Effector memory CD8-positive, alpha-beta T cell (primary cell): ENCODE results near the gene DUOX1.

Experiments
- ATAC-seq: fragments of 150-1000 bp; cut with Tn5 transposase; replicated peaks from 2 replicates; pipeline ENCODE4 v1.10.0; 2021; ENCODE audit warnings: mild to moderate bottlenecking, moderate library complexity
- DNase-seq, 3 experiments: peaks; one replicate each; pipeline ENCODE4 v3.0.0; 2021
- H3K27ac Mint-ChIP-seq, 2 donors: one replicate each; pipeline ENCODE4 v1.8.0; 2022; ENCODE audit warnings: mild to moderate bottlenecking in 2 of 2, mixed read lengths in 2 of 2, moderate library complexity in 2 of 2
- H3K27me3 Mint-ChIP-seq, 2 donors: one replicate each; pipeline ENCODE4 v1.8.0; 2022; ENCODE audit warnings: mixed read lengths in 2 of 2
- H3K36me3 Mint-ChIP-seq: one replicate; pipeline ENCODE4 v1.8.0; 2022; ENCODE audit warnings: mild to moderate bottlenecking, moderate library complexity, mixed read lengths; ENCODE audit not compliant: insufficient read depth
- H3K4me1 Mint-ChIP-seq, 2 donors: one replicate each; pipeline ENCODE4 v1.8.0; 2022; ENCODE audit warnings: low read depth in 2 of 2, mixed read lengths in 2 of 2
- H3K4me3 Mint-ChIP-seq, 2 donors: one replicate each; pipeline ENCODE4 v1.8.0; 2022; ENCODE audit warnings: mild to moderate bottlenecking in 2 of 2, mixed read lengths in 2 of 2, moderate library complexity in 2 of 2
- H3K9me3 Mint-ChIP-seq, 2 donors: one replicate each; pipeline ENCODE4 v1.8.0; 2022; ENCODE audit warnings: mixed read lengths in 2 of 2

Gene DUOX1

GRCh38 chr15:45164914-45165313, 35.1 kb downstream of the DUOX1 start:
- Mint-ChIP-seq H3K27me3 (no peaks in the 10 kb centered on the region), H3K36me3 (peaks cover 3% of the 10 kb centered on the region)

GRCh38 chr15:45165536-45165935, 35.7 kb downstream of the DUOX1 start:
- H3K27me3 Mint-ChIP-seq, result no peaks in the 10 kb centered on the region
- H3K4me1 Mint-ChIP-seq, result peaks cover 12 to 23% of the 10 kb centered on the region in 2 donors

More at GRCh38 chr15:45164914-45165313, 35.1 kb downstream of the DUOX1 start:
- H3K27ac Mint-ChIP-seq, result peak overlapping the region; percentile 17 to 44
- H3K9me3 Mint-ChIP-seq, result no peaks in the 10 kb centered on the region
- DNase-seq, result no peak
- peaks cover 12 to 25% of the 10 kb centered on the region in 2 donors for H3K4me1 Mint-ChIP-seq
- no peak for ATAC-seq
- peak overlapping the region; percentile 57 to 73 for H3K4me3 Mint-ChIP-seq

DNA sequence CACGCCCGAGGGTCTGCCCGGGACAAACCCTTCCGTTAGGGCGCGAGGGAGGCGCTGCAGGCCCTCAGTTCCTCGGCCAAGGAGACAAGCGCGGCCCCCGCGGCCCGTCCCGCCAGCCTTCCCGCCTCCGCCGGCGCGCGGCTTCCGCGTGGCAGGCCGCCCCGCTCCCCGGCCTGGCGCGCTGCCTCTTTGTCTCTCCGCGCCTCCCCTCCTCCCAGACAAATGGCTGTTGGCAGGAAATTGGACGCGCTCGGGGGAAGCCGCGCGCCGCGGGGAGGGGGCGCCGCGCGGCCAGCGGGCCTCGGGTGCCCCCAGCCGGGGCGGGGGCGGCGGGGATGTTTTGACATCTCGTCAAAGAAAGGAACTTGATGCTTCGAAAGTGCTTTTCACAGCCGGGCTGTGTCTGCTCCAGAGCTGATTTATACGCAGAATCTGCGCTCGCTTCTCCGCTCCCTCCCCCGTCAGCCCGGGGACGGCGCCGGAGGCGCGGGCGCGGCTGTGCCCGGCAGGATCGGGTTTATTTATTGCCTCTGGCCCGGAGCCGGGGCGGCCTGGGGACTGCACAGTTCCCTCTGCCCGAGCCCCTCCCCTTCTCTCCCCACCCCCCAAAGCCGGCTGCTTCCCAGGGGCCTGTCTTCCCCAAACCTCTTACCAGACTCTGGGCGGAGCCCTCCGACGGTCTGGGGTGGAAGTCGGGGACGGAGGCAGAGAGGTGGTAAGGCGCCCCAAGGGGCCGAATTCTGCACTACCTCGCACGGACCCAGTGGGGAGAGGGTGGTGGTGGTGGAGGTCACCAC, 37.2 kb downstream of the DUOX1 start:
- H3K4me1 Mint-ChIP-seq, result peaks cover 8 to 19% of the 10 kb centered on the region in 2 donors
- H3K36me3 Mint-ChIP-seq, result no peaks in the 10 kb centered on the region
- H3K4me3 Mint-ChIP-seq, result peak overlapping the region; percentile 73 to 77
- peak overlapping the region; percentile 86 to 88 for H3K27ac Mint-ChIP-seq
- DNase-seq (peak; percentile 73 to 79 (median 75)), ATAC-seq (peak; percentile 94)
- no peaks in the 10 kb centered on the region for H3K27me3 Mint-ChIP-seq
- no peaks in the 10 kb centered on the region for H3K9me3 Mint-ChIP-seq

More at GRCh38 chr15:45165536-45165935, 35.7 kb downstream of the DUOX1 start:
- Mint-ChIP-seq H3K4me3 (peak overlapping the region; percentile 57 to 73), H3K9me3 (no peaks in the 10 kb centered on the region), H3K36me3 (no peaks in the 10 kb centered on the region), H3K27ac (peak overlapping the region; percentile 49 to 75)
- no peak for ATAC-seq
- no peak for DNase-seq

DNA sequence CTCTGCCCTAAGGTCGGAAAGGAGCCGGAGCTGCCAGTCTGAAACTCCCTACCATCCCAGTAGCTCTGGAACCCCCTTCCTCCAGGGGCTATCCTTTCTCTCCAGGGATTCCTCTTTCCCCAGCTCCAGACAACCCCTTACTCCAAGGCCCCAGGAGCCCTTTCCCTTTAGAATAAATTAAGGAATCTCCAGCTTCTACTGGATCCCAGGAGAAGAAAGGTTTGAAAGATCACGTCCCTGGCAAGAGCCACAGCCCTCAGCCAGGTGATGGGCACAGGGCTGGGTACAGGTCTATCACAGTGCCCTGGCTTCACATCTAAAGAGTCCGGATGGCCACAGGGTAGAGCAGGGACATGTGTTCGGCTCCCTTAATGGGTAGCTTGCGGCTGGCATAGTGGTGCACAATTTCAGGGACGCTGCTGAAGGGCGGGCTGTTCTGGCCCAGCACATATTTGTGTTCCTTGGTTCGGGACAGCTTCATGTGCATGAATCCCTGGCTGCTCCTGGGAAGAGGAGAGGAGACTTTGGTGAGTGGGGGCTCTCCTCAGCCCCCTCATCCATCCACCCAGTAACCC, 37.9 kb downstream of the DUOX1 start:
- ATAC-seq (no peak), DNase-seq (no peak)
- Mint-ChIP-seq H3K4me3 (peak overlapping the region; percentile 73 to 77), H3K4me1 (peaks cover 8 to 19% of the 10 kb centered on the region in 2 donors), H3K9me3 (no peaks in the 10 kb centered on the region), H3K36me3 (no peaks in the 10 kb centered on the region), H3K27me3 (no peaks in the 10 kb centered on the region), H3K27ac (peak overlapping the region; percentile 86 to 88)

GRCh38 chr15:45168286-45168685, 38.5 kb downstream of the DUOX1 start:
- ATAC-seq (no peak), DNase-seq (no peak)
- Mint-ChIP-seq H3K36me3 (no peaks in the 10 kb centered on the region), H3K27me3 (no peaks in the 10 kb centered on the region), H3K27ac (peak overlapping the region; percentile 86 to 88), H3K4me1 (peaks cover 5 to 15% of the 10 kb centered on the region in 2 donors), H3K9me3 (no peaks in the 10 kb centered on the region), H3K4me3 (no peak overlapping the region)

- Mint-ChIP-seq H3K4me3 (no peak overlapping the region), H3K9me3 (no peaks in the 10 kb centered on the region), H3K4me1 (peaks cover 4 to 14% of the 10 kb centered on the region in 2 donors), H3K27me3 (no peaks in the 10 kb centered on the region), H3K27ac (peak overlapping the region; percentile 86 to 88), H3K36me3 (no peaks in the 10 kb centered on the region)
- ATAC-seq (no peak), DNase-seq (no peak)
Measured at GRCh38 chr15:45168751-45169551, 39.2 kb downstream of the DUOX1 start.

GRCh38 chr15:45169608-45170480, 40.0 kb downstream of the DUOX1 start:
- Mint-ChIP-seq H3K9me3 (no peaks in the 10 kb centered on the region), H3K4me3 (no peak overlapping the region), H3K4me1 (peaks cover 4 to 14% of the 10 kb centered on the region in 2 donors), H3K27me3 (no peaks in the 10 kb centered on the region), H3K27ac (no peak overlapping the region), H3K36me3 (no peaks in the 10 kb centered on the region)
- no peak for DNase-seq
- no peak for ATAC-seq

DNA sequence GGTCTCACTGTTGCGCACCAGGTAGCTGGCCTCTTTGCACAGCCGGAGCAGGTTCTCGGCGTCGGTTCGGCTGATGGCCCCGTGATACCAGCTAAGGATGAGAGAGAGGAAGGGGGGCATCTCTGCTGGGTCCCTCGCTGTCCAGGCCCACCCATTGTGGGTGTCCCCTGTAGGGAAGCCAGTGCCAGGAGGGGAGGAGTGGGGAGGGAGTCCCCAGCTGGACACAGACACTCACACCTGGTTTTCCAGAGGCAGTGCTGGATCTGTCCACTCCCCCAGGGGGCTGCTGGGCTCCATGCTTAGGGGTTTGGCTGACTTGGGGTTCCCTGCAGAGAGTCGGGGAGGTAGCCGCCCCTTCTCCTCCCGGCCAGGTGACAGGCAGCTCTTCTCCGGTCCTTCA, 42.1 kb downstream of the DUOX1 start:
- Mint-ChIP-seq H3K27me3 (no peaks in the 10 kb centered on the region), H3K9me3 (no peaks in the 10 kb centered on the region), H3K27ac (no peak overlapping the region), H3K36me3 (no peaks in the 10 kb centered on the region), H3K4me1 (no peaks in the 10 kb centered on the region), H3K4me3 (no peak overlapping the region)
- DNase-seq, result no peak
- ATAC-seq, result no peak

DNA sequence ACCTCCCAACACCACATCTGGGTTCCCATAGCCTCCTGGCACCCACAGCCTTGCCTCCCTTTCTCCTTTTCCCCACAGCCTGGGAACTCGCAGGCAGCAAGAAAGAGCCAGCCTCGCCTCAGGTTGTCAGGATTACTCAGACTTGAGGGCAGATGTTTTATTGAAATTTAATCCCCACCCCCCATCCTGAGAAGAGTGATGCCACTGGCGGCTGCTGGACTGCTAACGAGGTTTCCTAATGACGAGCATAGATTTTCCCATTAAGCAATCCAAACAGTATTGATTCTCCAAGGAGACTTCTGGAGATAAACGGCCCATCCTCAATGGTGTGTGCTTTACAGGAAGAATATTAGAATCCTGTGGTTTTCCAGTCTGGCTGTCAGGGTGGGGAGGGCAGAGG, 44.3 kb downstream of the DUOX1 start:
- H3K27ac Mint-ChIP-seq, result no peak overlapping the region
- H3K4me3 Mint-ChIP-seq, result no peak overlapping the region
- no peaks in the 10 kb centered on the region for H3K27me3 Mint-ChIP-seq
- H3K9me3 Mint-ChIP-seq, result no peaks in the 10 kb centered on the region
- ATAC-seq, result no peak
- no peak for DNase-seq
- H3K4me1 Mint-ChIP-seq, result no peaks in the 10 kb centered on the region
- no peaks in the 10 kb centered on the region for H3K36me3 Mint-ChIP-seq

- DNase-seq (no peak), ATAC-seq (no peak)
- H3K27me3 Mint-ChIP-seq, result no peaks in the 10 kb centered on the region
- no peaks in the 10 kb centered on the region for H3K36me3 Mint-ChIP-seq
- no peak overlapping the region for H3K27ac Mint-ChIP-seq
- no peak overlapping the region for H3K4me3 Mint-ChIP-seq
- H3K9me3 Mint-ChIP-seq, result no peaks in the 10 kb centered on the region
- no peaks in the 10 kb centered on the region for H3K4me1 Mint-ChIP-seq
Measured at GRCh38 chr15:45174577-45174976, 44.8 kb downstream of the DUOX1 start.

DNA sequence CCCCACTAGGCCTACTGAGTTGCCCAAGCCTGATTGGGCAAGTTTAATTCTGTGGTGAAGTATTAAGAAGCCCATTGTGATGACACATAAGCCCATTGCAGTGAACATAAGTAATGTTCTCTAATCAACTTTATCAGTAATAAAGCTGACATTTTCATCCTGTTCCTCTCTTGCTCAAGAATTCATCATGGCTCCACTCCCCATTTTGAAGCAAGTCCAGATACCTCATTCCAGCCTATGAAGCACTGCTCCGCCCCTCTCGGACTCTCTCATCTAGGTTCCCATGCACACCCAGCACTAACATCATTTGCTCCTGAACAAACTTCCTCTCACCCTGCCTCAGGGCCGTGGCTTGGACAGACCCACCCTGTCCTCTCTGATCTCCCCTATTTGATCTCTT, 47.5 kb downstream of the DUOX1 start:
- no peaks in the 10 kb centered on the region for H3K9me3 Mint-ChIP-seq
- peaks cover 10 to 15% of the 10 kb centered on the region in 2 donors for H3K4me1 Mint-ChIP-seq
- no peaks in the 10 kb centered on the region for H3K27me3 Mint-ChIP-seq
- H3K4me3 Mint-ChIP-seq, result no peak overlapping the region
- DNase-seq (no peak), ATAC-seq (no peak)
- no peak overlapping the region for H3K27ac Mint-ChIP-seq
- H3K36me3 Mint-ChIP-seq, result no peaks in the 10 kb centered on the region

GRCh38 chr15:45179221-45179985, 49.6 kb downstream of the DUOX1 start:
- Mint-ChIP-seq H3K27ac (peak overlapping the region in 1 of 2 donors; percentile 9), H3K4me1 (peaks cover 10 to 15% of the 10 kb centered on the region in 2 donors), H3K27me3 (no peaks in the 10 kb centered on the region), H3K36me3 (no peaks in the 10 kb centered on the region), H3K4me3 (no peak overlapping the region), H3K9me3 (no peaks in the 10 kb centered on the region)
- DNase-seq, result peak; percentile 25 to 31 (median 28)
- no peak for ATAC-seq
